SIG-M5 treated with dmso at 0.1 percent for 504 hours (cell line): ENCODE data around the gene SH3BP2.

Experiments
- DNase-seq: peaks from one replicate; lab custom pipeline; 2025; ENCODE audit not compliant: unreplicated experiment; lab: John Stamatoyannopoulos, UW

The SH3BP2 gene

DNA sequence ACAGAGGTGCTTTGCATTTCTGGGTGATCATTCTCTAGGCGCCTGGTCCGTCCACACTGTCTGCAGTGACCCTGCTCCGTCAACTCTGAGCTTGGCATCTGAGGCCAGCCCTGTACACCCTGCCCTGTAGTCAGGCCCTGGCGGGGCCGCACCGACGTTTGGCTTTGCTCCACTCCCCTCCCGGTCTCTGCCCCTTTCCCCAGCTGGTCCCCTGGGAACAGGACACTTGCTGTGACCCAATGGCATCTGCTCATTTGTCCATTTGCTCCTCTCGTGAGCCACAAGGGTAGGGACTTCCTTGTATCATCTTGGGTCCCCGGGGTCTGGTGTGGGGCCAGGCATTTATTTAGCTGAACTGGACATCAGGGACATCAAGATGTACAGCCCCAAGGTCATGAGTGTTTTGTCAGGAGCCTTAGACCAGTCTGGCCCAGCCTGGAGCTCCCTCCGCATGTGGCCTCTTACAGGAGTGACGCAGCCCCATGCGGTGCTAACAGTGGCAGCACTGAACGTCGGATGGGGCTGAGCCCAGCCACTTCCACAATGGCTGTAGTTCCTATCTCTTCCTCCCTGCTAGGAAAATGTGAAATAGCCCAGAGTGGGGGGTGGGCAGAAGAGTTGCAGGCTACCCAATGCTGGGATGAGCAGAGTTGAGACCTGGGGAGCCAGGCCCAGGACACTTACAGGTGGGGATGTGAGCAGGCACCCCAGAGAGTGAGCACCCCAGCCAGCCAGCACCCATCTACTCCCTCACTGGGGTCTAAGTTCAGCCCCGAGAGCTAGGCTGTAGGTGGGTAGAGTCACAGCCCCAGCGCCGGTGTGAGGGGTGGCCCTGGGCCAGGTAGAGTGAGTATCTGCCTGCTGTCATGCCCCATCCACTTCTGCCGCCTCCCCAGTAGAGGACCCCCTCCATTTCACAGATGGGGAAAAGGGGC lies 2.0 kb upstream of the SH3BP2 start:
- DNase-seq: no peak

DNA sequence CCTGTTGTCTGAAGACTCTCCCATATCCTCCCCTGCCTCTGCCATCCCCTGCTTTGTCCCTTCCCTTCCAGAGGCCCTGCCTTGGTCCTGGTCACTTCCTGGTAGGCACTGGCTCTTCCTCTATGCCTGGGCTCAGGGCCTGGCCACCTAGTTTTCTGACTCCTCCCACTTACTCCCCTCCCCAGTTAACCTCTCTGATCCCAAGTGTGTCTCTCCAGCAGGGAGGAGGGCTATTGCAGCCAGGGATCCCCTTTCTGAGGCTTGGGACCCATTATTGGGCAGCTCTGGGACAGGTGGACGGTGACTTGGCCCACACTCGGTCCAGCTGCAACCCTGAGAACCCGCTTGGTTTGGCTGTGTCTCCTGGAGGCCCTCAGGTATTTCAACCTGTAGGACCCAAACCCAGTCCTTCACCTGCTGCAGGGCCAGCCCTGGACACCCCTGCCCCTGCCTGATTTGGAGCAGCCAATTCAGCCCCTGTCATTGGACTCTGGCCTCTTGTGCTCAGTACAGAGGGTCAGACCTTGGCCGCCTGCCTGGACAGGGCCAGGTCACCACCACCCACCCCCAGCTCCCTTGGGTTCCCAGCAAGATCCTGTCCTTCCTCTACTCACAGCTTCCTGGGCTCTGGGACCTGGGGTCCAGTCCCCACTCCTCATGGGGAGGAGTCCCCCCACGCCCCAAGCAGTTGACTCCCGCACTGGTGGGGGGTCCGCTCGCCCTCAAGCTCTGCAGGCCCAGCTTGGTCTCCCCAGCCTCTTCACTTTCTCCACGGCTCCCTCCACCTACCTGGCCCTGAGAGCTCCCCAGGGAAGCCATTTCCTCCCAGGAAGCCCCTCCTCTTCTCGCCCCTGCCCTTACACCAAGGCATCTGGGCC lies 1.1 kb upstream of the SH3BP2 start:
- no peak for DNase-seq

DNA sequence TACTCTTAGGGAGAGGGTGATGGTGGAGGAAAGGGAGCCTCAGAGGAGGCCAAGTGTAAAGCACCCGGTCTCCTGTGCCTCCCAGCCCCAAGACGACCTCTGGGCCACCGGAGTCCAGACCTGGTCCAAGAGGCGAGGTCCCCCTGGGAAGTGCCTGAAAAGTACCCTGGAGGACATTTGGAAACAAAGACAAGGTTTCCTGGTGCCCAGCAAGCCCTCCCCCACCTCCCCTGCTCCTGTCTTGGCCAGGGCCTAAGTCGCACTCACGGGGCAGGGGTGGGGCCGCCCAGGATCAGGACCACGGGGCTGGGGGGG lies 532 bp upstream of the SH3BP2 start:
- DNase-seq: no peak

DNA sequence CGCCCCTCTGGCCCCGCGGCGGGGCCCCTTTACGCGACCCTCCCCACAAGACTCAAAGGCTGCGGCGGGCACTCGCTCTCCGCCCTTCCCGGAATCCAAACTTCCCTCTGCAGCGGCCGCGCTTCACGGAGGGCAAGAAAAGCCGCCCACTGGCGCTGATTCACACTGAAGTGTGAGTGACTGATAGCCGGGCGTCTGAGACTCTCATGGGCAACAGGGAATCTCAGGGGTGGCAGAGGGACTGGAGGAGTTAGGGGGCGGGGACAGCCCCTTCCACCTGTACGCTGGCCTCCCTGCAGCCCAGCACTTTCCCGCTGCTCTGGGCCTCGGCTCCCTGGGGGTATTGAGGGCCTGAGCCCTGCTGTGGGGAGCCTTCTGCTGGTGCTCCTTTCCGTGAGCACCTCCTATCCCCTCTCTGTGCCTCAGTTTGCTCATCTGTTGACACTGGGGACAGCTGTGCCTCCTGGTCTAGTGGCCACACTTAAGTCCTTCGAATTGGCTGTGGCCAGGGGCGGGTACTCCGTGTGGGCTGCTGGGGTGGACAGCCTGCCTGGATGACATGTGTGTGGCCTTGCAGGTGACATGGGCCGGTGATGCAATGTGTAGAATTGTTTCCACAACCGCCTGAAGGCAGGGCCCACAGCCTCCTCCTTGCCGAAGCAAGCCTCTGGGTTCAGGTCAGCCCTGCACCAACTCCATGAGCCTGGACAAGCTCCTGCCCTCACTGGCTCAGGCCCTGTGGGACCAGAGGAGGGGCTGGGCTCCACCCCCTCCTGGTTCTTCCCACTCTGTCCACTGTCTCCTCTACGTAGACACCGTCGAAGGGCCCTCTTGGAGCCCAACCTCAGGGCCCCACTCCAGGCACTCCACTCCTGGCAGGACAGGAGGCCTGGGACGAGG lies 951 bp downstream of the SH3BP2 start:
- peak; percentile 26 for DNase-seq

DNA sequence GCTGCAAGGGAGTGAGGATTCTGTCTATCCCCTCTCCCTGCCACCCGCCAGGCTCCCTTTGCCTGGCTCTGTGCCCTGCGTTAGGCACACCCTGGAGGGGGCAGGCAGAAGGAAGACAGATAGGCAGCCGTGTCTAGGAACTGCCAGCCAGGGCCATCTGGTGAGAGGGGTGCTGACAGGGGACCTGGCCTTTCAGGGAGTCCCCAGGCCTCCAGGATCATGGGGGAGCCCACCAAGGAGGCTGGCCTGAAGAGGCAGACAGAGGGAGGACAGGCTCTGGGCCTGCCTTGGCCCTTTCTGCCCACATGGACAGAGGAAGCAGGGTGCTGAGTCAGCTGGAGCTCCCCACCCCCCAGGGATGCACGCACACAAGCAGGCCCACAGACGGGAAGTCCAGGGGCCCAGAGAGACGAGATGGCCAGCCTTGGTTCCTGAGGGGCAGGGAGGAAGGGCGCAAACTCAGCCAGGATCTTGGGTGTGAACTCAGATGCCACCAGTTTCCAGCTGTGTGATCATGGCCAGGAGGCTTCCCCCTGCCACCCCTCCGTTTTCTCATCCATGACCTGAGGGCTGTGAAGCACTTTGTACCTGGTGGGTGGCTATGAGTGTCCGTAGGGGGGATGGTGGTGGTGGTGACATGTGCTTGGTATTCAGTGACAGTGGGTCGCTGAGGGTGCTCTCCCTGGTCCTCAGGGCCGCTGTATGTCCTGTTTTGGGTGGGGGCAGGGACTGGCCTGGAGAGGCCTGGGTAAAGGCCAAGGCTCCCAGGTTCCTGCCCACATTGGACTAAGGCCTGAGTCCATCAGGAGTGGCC lies 1.8 kb downstream of the SH3BP2 start:
- DNase-seq: no peak

DNA sequence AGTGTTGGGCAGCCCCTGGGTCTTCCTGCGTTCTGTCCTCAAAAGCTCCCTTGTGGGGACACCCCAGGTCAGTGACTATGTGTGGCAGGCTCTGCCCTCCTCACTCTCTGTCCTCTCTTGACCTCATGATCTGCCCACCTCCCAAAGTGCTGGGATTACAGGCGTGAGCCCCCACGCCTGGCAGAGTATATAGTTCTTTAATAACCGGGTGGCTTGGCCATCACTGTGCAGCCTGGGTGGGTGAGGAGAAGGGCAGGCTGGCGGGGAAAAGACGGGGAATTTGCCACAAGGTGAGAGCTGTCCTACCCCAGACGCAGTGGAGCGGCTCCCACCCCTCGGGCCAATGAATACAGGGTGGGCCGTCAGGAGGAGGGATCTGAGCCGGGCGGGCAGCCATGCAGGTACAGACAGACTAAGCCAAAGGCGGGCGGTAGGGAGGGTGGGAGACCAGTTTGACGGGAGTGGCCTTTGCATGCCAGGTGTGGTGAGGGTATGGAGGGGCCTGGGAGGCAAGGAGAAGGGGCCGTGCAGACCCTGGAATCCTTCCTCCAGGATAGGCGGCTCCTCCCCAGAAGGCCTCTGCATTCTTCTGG lies 2.5 kb downstream of the SH3BP2 start:
- no peak for DNase-seq

DNA sequence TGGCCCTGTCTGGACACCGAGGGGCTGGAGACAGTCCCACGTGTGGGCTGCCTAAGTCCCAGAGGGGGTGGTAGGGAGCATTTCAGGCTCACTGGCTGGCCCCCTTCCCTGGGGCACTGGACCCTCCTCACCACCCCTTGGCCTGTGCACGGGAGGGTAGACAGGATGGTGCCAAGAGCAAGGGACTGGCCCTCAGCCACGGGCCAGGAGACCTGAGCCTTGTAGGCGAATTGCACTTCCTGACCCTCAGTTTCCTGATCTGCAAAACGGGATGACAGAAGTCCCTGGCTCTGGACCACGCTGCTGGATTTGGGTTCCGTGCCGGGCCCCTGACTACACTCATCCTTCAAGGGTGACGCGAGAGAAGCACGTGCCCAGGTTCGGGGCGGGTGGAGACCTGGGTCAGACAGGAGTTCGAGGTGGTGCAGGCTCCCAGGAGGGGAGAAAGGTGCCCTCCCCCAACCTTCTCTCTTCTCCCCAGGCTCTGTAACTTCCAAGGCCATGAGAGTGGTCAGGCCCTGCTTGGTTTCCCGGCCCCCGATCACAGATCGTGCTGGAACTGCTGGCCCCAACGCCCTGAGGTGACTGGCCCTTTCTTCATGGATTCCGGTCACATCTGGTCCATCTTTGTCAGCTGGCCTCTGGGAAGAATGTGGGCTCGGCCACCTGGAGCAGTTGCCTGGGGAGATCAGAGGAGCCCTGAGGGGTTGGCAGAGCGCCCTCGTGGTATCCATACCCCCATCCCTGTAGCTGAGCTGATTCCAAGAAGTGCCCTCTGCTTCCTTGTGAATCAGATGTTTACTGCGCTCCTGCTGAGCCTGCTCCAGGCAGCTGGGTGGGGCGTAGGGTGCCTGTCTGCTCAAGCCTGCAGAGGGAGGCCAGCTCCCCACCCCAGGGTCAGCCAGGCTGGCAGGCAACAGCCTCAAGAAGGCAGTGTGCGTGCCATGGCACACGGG lies 3.3 kb downstream of the SH3BP2 start:
- DNase-seq: peak; percentile 48

DNA sequence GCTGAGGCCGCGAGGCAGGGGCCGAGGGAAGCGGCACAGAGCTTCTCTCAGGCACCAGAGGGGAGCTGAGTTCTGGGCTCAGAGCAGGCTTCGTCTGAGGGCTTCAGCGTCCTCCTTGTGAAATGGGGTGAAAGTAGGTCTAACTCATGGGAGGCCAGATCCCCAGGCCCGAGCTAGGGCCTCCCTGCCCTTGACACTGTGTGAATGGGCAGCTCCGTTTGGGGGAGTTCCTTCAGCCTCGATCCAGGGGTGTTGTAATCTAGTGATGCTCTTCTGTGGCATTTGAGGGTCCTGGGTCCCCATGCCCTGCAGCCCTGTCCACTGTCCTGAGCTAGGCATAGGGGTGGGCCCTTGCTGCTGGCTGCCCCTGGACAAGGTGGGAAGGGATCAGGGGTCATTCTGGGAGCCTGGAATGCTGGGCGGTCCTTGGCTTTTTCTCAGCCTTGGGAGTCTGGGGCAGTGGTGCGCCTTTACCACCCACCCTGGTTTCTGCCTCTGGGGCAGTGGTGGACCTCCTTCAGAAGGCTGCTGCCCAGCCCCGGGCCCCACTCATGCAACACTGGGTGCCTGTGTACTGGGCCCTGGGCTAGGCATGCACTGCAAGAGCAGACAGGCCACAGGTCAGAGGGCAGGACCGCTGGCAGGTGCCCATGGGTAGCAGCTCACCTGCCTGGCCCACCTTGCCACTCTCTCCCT lies 4.1 kb downstream of the SH3BP2 start:
- no peak for DNase-seq

DNA sequence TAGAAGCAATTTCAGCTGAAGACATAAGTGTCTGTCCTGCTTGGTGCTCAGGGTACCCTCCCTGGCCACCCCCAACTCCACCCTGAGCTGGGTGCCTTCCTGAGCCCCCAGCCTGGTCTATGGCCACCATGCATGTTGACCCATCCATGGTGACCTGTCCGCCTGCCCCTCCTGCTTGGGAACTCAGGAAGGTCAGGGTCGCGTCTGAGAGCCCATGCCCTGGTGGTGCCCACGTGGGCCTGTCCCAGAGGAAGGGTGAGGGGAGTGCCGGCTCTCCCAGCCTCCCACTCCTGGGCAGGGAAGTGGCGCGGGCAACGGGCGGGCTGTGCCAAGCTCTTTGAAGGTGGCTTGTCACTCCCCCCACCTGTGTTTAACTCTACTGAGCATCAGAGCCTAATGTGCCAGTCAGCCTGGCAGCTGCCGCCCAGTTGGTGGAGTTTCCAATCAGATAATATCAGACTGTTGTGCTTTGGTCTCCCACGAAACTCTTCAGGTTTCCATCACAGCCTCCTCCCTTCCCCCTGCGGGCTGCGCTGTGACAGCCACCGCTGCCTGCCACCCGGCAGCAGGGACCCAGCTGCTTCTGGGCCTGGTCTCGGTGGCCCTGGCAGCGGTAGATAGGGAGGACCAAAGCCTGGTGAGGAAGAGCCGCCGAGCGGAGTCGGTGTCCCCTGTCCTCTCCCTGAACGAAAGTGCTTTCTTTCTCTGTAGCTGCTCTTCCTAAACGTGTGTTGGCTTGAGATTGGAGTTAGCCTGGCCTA lies 4.8 kb downstream of the SH3BP2 start:
- no peak for DNase-seq

DNA sequence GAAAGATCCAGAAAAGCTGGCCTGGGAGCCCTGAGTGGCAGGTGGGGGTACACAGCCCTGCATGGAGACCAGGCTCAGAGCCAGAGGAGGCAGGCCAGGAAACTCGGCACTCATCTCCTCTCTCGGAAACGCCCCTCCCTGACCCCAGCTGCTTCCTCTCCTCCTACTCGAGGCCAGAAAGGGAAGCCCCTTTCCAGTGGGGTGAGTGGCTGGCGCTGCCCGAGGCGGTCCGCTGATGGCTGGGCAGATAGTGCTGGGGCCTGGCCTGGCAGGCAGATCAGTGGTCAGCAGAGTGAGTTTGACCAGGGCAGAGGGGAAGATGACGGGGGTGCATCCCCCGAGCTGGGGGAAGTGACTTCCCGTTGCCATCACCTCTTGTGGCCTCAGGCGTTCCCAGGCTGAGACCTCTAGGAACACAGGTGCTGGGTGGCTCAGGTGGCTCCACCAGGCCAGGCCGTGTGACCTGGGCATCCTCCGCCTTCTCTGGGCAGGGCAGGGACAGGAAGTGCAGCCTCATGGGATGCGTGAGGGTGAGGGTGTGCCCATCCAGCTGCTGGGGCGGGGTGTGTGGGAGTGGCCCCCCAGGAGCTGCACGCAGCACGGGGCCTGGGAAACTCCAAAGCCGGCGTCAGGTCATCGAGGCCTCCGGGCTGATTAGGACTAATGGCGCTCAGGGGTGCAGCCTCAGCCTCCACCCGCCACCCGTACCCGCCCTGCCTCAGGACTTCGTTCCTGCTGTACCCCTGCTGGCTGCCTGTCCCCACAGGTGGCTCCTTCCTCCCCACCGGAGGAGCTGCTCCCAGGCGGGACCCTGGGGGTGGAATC lies 5.7 kb downstream of the SH3BP2 start:
- DNase-seq: peak; percentile 39

DNA sequence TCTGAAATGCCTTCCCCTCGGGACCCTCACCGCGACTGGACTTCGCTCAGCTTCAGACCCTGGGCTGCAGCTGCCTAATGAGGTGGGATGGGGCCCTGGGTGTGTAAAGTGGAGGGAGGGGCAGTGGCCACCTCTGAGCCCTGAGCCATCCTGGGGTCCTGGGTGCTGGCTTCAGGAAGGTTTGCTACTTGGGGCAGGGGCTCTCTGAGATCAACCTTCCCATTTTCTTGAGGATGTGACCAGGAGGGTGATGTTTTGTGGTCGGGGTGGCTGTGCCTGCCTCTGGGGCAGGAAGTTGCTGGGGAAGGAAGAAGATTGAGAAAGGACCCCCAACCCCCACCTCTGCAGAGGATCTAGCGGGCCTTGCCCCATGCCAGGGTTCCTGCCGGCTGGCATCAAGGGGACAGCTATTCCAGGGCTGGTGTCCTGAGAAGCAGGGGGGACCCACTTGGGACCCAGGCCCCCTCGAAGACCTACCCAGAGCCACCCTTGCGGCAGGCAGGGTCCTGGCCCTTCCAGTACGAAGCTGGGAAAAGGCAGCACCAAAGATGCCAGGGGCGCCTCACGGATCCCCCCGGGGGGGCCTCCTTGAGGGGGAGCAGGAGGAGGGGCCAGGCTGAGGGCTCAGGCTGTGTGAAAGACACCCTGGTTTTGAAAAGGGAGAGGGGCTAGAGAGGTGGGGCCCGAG lies 6.5 kb downstream of the SH3BP2 start:
- peak; percentile 49 for DNase-seq

DNA sequence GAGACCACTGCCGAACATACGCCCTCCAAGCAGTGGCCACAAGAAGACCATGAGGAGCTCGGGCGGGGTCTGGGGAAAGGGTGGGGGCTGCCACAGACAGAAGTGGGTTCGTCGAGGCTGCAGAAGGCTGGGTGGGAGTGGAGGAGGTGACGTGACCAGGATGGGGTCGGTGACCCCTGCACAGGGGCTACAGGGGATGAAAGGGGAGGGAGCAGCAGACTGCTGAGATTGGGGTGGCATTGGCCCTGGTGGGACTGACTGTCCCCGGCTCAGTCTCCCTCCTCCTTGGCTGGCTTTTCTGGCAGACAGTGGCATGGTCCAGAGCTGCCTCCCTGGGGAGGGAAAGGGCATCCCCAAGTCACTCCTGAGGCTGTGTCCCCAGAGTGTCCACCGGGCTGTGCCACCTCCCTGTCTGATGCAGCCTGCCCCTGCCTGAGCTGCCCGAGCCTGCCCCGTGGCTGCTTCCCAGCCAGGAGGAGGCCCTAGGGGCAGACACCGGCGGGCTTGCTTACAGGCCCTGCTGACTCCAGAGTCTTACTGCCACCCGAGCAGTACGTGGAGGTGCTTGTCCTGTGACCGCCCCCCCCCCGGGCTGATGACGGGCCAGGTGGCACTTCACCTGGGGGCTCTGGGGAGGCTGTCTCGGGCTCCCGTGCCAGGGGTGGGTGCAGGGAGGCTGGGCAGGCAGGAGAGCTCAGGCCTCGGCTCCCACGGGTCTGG lies 7.2 kb downstream of the SH3BP2 start:
- DNase-seq: no peak

DNA sequence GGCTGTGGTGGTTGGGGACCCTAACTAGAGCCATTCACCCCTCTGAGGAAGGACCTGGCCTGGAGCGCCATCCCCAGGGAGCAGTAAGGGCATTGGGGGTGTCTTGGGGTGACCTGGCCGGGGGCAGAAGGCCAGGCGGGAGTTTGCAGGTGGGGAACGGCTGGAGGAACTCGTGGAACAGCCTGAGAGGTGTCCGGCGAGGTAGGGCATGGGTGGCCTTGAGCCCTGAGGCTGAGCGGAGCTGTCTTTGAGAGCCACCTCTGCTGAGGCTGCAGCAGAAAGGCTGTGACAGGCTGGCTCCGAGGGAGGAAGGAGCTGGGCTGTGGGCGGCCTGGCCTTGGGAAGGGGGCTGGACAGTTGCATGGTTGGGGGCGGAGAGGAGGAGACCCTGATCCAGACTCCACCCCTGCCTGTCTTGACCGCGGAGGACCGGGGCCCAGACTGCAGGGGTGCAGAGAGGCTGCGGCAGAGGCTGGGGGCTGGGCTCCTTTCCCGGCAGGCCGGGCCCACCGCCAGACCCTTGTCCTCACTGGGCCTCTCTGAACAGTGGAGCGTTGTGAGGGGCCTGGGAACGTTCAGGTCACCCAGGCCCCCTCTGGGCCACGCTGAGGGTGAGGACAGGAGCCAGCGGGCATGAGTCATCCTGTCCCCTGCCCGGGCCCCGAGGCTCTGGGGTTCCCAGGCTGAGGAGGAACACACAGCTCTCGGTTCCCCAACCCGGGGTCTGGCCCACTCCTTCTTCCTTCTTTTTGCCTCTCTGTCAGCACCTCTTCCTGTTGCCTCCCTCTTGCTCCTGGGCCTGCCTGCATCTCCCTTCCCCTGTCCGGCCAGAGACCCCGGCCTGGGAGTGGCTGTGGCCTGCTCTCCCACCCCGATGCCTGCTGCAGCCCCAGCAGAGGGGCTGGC lies 8.1 kb downstream of the SH3BP2 start:
- peak; percentile 85 for DNase-seq
